Fibroblast of the aortic adventitia (primary cell): ENCODE measurements around the gene ETDB. TPM values are rescaled to one million over a fixed set of nuclear protein-coding genes. Genes with fewer than 3 reads are reported as not detected.
"Not testable (repeated sequence)": the region's sequence is repeated elsewhere in the genome, so short reads cannot be mapped to it uniquely, and the experiment has no call there.

ENCODE experiments used
- DNase-seq: peaks from one replicate; pipeline ENCODE4 v3.0.0-alpha.2; 2010; ENCODE audit warnings: low read depth
- H3K4me3 ChIP-seq: 2 replicates; pipeline ENCODE4 v1.5.1; 2011; ENCODE audit warnings: low read depth, mild to moderate bottlenecking, control low read depth, low read length, moderate library complexity
- total RNA-seq: library from RNA; depleted of rRNA; stranded (reverse); fragments of >200 nt; gene quantifications from 2 replicates; pipeline ENCODE4 v1.2.3, GENCODE V29; 2012; ENCODE audit warnings: low replicate concordance
- TF ChIP-seq, protein P1 (sequence below): IDR thresholded peaks from 2 replicates; pipeline ENCODE4 v1.5.1; 2011; ENCODE audit warnings: mild to moderate bottlenecking, low read length, control low read depth, inconsistent platforms; ENCODE audit not compliant: insufficient read depth

The ETDB gene
- total RNA-seq, 1 donor, result not detected

DNA sequence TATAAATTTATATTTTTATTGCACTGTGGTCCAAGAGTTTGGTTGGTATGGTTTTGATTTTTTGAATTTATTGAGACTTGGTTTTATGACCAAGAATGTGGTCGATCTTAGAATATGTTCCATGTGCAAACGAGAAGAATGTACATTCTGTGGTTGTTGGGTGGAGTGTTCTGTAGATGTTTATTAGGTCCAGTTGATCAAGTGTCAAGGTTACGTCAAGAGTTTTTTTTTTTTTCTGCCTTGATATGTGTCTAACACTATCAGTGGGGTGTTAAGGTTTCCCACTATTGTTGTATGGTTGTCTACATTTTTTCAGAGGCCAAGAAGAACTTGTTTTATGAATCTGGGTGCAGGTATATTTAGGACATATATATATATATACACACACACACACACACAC is 10.8 kb downstream of the ETDB start:
- no peak overlapping the region for H3K4me3 ChIP-seq
- DNase-seq, result no peak
- TF ChIP-seq, protein P1, sequence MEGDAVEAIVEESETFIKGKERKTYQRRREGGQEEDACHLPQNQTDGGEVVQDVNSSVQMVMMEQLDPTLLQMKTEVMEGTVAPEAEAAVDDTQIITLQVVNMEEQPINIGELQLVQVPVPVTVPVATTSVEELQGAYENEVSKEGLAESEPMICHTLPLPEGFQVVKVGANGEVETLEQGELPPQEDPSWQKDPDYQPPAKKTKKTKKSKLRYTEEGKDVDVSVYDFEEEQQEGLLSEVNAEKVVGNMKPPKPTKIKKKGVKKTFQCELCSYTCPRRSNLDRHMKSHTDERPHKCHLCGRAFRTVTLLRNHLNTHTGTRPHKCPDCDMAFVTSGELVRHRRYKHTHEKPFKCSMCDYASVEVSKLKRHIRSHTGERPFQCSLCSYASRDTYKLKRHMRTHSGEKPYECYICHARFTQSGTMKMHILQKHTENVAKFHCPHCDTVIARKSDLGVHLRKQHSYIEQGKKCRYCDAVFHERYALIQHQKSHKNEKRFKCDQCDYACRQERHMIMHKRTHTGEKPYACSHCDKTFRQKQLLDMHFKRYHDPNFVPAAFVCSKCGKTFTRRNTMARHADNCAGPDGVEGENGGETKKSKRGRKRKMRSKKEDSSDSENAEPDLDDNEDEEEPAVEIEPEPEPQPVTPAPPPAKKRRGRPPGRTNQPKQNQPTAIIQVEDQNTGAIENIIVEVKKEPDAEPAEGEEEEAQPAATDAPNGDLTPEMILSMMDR, result no peak

DNA sequence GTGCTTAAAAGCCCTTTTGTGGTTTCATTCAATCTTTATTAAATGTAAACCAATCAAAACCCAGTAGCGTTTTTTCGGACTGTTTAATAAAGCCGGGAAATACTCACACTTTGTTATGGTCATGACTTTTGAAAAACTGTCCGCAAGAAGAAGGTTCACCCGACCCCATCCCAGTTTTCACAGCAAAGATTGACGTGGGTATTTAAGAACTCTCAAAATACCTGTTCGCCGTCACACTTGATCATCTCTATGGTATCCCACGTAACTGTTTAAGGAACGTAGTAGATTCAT is 20.9 kb downstream of the ETDB start:
- no peak for DNase-seq
- no peak overlapping the region for H3K4me3 ChIP-seq
- TF ChIP-seq, protein P1, result no peak

DNA sequence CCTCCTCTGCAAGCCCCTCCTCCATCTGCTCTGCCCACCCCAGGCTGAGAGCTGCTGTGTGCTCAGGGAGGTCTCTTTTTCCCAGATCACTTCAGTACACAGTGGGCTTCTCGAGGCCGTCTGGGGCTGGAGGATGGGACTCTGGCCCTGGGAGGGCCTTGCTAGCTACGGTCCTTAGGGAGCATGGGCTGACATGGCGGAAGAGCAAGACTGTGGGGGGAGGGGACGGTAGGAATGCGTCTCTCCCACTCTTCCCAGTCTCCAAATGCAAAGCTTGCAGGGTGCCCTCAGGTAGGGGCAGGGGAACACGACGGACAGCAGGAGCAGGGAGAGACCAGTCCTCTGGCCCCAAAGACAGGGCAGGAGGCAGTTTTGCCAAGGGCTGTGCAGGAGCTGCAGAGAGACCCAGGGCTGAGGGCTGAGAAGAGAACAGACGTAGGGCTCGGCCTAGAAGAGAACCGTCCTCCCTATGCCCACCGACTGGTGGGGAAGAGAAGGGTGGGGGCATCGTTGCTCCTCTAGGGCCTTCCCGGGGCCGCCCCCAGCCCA is 23.1 kb downstream of the ETDB start:
- not testable (repeated sequence) for DNase-seq
- H3K4me3 ChIP-seq, result peak overlapping the region; percentile 58

DNA sequence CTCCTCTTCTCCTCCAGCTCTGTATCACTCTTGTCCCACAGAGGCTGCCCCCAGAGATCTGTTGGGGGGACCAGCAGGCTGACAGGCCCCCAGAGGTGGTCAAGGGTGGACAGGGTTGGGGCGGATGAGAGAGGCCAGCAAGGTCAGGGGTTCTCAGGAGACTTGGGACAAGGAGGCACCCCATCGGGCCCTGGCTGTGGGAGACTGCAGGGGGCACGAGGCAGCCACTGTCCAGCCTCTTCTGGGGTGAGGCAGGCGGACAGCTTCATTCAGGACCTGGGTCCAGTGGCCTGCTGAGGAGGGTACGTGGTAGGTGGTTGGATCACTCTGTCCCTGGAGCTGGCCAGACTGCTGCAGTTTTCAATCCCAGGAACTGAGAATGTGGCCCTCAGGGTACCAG is 24.6 kb downstream of the ETDB start:
- TF ChIP-seq, protein P1, result no peak
- H3K4me3 ChIP-seq, result no peak overlapping the region
- no peak for DNase-seq

DNA sequence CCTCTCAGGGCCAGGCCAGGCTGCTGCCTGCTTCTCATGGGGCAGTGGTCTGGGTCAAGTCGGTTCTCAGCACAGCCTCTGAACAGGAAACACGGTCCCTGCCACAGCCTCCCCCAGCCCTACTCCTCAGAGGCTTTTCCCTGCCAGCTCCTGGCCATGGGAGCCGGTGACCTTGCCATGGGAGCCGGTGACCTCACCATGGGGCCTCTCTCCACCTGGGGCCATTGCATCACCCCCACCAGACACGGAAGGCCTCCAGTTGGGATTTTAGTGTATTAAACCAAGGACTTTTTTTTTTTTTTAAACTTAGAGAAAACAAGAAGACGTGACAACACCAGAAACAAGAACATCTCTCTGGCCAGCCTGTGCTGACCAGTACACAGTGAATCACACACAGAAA is 25.6 kb downstream of the ETDB start:
- no peak for DNase-seq
- H3K4me3 ChIP-seq, result no peak overlapping the region
- TF ChIP-seq, protein P1, result no peak

DNA sequence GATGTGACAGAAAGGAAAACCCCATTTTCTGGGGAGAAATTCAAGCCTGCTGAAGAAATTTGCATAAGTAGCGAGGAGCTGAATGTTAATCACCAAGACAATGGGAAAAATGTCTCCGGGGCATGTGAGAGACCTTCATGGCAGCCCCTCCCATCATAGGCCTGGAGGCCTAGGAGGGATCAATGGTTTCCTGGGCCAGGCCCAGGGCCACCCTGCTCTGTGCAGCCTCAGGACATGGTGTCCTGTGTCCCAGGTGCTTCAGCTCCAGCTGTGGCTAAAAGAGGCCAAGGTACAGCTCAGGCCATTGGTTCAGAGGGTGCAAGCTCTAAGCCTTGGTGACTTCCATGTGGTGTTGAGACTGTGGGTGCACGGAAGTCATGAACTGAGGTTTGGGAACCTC is 31.2 kb downstream of the ETDB start:
- no peak overlapping the region for H3K4me3 ChIP-seq
- TF ChIP-seq, protein P1, result no peak
- DNase-seq, result no peak

DNA sequence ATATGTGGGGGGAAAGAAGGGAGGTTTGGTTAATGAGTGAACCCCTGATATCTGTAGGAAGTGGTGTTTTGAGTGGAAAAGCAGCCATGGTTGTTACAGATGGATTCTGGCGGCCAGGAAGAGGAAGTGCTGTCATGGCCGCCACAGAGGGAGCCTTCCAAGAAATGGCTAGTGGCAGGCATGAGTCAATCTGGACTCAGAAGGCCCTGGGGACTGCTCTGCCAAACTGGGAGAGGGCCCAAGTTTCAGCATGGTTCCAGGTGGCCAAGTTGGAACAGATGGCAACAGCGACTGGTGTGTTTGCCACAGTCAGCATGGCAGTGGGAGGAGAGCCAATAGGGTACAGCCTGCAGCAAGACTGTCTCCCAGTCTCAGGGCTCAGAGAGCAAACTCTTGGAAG is 32.5 kb downstream of the ETDB start:
- no peak for DNase-seq
- TF ChIP-seq, protein P1, result no peak
- H3K4me3 ChIP-seq, result no peak overlapping the region
